CD14-positive monocyte (primary cell): ENCODE data around the gene ABHD17C. TPM values are rescaled to one million over a fixed set of nuclear protein-coding genes. Genes with fewer than 3 reads are reported as not detected.

Experiments used
- DNase-seq, 3 donors: peaks; one replicate each; pipeline ENCODE4 v3.0.0-alpha.2; 2011 to 2022
- H2AFZ ChIP-seq: 2 replicates; pipeline ENCODE4 v1.6.0; 2012; ENCODE audit warnings: mild to moderate bottlenecking, low read depth, low read length, inconsistent platforms; ENCODE audit not compliant: insufficient read depth, poor library complexity, severe bottlenecking
- H3K27ac ChIP-seq, 2 donors: 1 replicate in 1 of 2; 2 replicates in 1 of 2; pipeline ENCODE4 v1.5.1; 2012 to 2013; ENCODE audit warnings: low read length in 2 of 2, control low read depth in 1 of 2, inconsistent platforms in 1 of 2, low read depth in 1 of 2, mild to moderate bottlenecking in 1 of 2
- H3K27me3 ChIP-seq, 2 donors: one replicate each; pipeline versions ENCODE4 v1.6.0 to v1.6.1; 2011 to 2013; ENCODE audit warnings: low read length in 2 of 2; ENCODE audit not compliant: control insufficient read depth in 2 of 2, insufficient read depth in 2 of 2
- H3K36me3 ChIP-seq, 2 donors: replicated peaks in 1 of 2; 1 replicate in 1 of 2; 2 replicates in 1 of 2; pipeline versions ENCODE4 v1.5.1 to v1.6.1; 2012 to 2013; ENCODE audit warnings: low read length in 2 of 2, control low read depth in 1 of 2, inconsistent platforms in 1 of 2, mild to moderate bottlenecking in 1 of 2; ENCODE audit not compliant: insufficient read depth in 2 of 2, control insufficient read depth in 1 of 2
- H3K4me1 ChIP-seq, 2 donors: 1 replicate in 1 of 2; 2 replicates in 1 of 2; pipeline versions ENCODE4 v1.5.1 to v1.6.1; 2012 to 2013; ENCODE audit warnings: low read length in 2 of 2, control low read depth in 1 of 2, inconsistent platforms in 1 of 2, mild to moderate bottlenecking in 1 of 2, moderate library complexity in 1 of 2; ENCODE audit not compliant: insufficient read depth in 2 of 2, control insufficient read depth in 1 of 2
- H3K4me2 ChIP-seq: replicated peaks from 2 replicates; pipeline ENCODE3; 2012; ENCODE audit warnings: low read length, moderate library complexity, mild to moderate bottlenecking; ENCODE audit not compliant: poor library complexity, severe bottlenecking; ENCODE audit errors: extremely low read depth
- H3K4me3 ChIP-seq, 3 experiments: fragments of 200-600 bp in 1 of 3; sonication (generic) in 1 of 3; replicated peaks in 1 of 3; 1 replicate in 2 of 3; 2 replicates in 1 of 3; pipeline ENCODE4 v1.5.1; 2011 to 2013; ENCODE audit warnings: low read length in 3 of 3, mild to moderate bottlenecking in 3 of 3, control low read depth in 2 of 3, low read depth in 2 of 3, inconsistent platforms in 1 of 3, moderate library complexity in 1 of 3
- H3K79me2 ChIP-seq: 2 replicates; pipeline ENCODE4 v1.6.0; 2012; ENCODE audit warnings: mild to moderate bottlenecking, control low read depth, inconsistent platforms, low read length, moderate library complexity; ENCODE audit not compliant: insufficient read depth
- H3K9ac ChIP-seq: 2 replicates; pipeline ENCODE4 v1.6.0; 2017; ENCODE audit warnings: low read length, mild to moderate bottlenecking; ENCODE audit not compliant: insufficient read depth, poor library complexity, severe bottlenecking
- H3K9me3 ChIP-seq, 2 donors: replicated peaks in 1 of 2; 1 replicate in 1 of 2; 2 replicates in 1 of 2; pipeline versions ENCODE4 v1.5.1 to v1.6.1; 2012 to 2013; ENCODE audit warnings: low read length in 2 of 2, control low read depth in 1 of 2; ENCODE audit not compliant: control insufficient read depth in 1 of 2, insufficient read depth in 1 of 2
- H4K20me1 ChIP-seq: 2 replicates; pipeline ENCODE4 v1.6.0; 2012; ENCODE audit warnings: mild to moderate bottlenecking, low read length, control low read depth, moderate library complexity; ENCODE audit not compliant: insufficient read depth
- H3K27ac Mint-ChIP-seq, 7 donors: one replicate each; pipeline ENCODE4 v1.8.0; 2020; ENCODE audit warnings: mild to moderate bottlenecking in 7 of 7, mixed read lengths in 7 of 7, moderate library complexity in 6 of 7, inconsistent platforms in 2 of 7
- H3K27me3 Mint-ChIP-seq, 3 donors: one replicate each; pipeline ENCODE4 v1.8.0; 2021 to 2022; ENCODE audit warnings: low read depth in 3 of 3, mild to moderate bottlenecking in 3 of 3, mixed read lengths in 3 of 3, moderate library complexity in 3 of 3, inconsistent platforms in 1 of 3
- H3K36me3 Mint-ChIP-seq, 2 donors: one replicate each; pipeline ENCODE4 v1.8.0; 2020; ENCODE audit warnings: mixed read lengths in 2 of 2, inconsistent platforms in 1 of 2, mild to moderate bottlenecking in 1 of 2
- H3K4me1 Mint-ChIP-seq: one replicate; pipeline ENCODE4 v1.8.0; 2020; ENCODE audit warnings: mild to moderate bottlenecking, mixed read lengths
- H3K4me3 Mint-ChIP-seq, 2 donors: one replicate each; pipeline ENCODE4 v1.8.0; 2020; ENCODE audit warnings: mild to moderate bottlenecking in 2 of 2, mixed read lengths in 2 of 2, moderate library complexity in 1 of 2
- H3K9me3 Mint-ChIP-seq, 7 donors: one replicate each; pipeline ENCODE4 v1.8.0; 2020 to 2022; ENCODE audit warnings: mixed read lengths in 7 of 7, mild to moderate bottlenecking in 6 of 7, moderate library complexity in 6 of 7, inconsistent platforms in 2 of 7
- CTCF ChIP-seq: fragments of 200-600 bp; IDR thresholded peaks from one replicate; pipeline ENCODE4 v1.8.0; 2022; ENCODE audit warnings: antibody characterized with exemption, mild to moderate bottlenecking
- whole genome bisulfite sequencing: methylation state at CpG from one replicate; pipeline ENCODE4 v1.1.5; 2013; ENCODE audit warnings: missing lambda C conversion rate; ENCODE audit not compliant: insufficient coverage; 5-methylcytosine and 5-hydroxymethylcytosine counted together
- intact Hi-C, 2 donors: fragments of 100-400 bp; cut with micrococcal nuclease; formaldehyde crosslinking; loops; one replicate each; pipeline versions ENCODE4 v1.15.0 to v1.15.1; 2023
- polyA plus RNA-seq, 3 donors: library from polyadenylated mRNA; depleted of rRNA in 1 of 3; unstranded in 2 of 3; stranded (reverse) in 1 of 3; fragments of 300-500 nt in 2 of 3; fragments of >200 nt in 1 of 3; fragmentation: Illumina TruSeq in 2 of 3; gene quantifications; 1 replicate in 2 of 3; 2 replicates in 1 of 3; pipeline ENCODE4 v1.2.3, GENCODE V29; 2012 to 2021

Gene ABHD17C
- polyA plus RNA-seq, 3 donors = 0.48 to 0.76 (median 0.68) TPM

- Histone ChIP-seq H3K79me2 (no peaks in the 10 kb centered on the region), H3K9me3 (no peaks in the 10 kb centered on the region), H3K4me3 (no peak overlapping the region), H3K4me2 (no peak overlapping the region), H3K9ac (no peak overlapping the region), H3K27ac (no peak overlapping the region), H3K27me3 (no peaks in the 10 kb centered on the region), H3K4me1 (no peaks in the 10 kb centered on the region), H3K36me3 (no peaks in the 10 kb centered on the region), H4K20me1 (no peaks in the 10 kb centered on the region), H2AFZ (no peak overlapping the region)
- Mint-ChIP-seq H3K9me3 (peaks cover 0 to 3% (median 0%) of the 10 kb centered on the region in 7 donors), H3K4me3 (no peak overlapping the region), H3K27ac (no peak overlapping the region), H3K36me3 (no peaks in the 10 kb centered on the region), H3K27me3 (peaks cover 0 to 8% (median 3%) of the 10 kb centered on the region in 3 donors), H3K4me1 (no peaks in the 10 kb centered on the region)
- no peak for DNase-seq
- intact Hi-C loops = no loop called here
- no CpG with 5 or more reads among the region's 3 CpGs for WGBS
- TF ChIP-seq CTCF = no peak
These were observed 69.4 kb downstream of the ABHD17C start for GRCh38 chr15:80764535-80764934.

GRCh38 chr15:80766275-80766674 lies 71.2 kb downstream of the ABHD17C start:
- Histone ChIP-seq H3K27me3 (no peaks in the 10 kb centered on the region), H3K4me2 (no peak overlapping the region), H3K4me1 (no peaks in the 10 kb centered on the region), H2AFZ (no peak overlapping the region), H3K27ac (no peak overlapping the region), H3K9me3 (no peaks in the 10 kb centered on the region), H3K4me3 (no peak overlapping the region), H3K79me2 (no peaks in the 10 kb centered on the region), H3K36me3 (no peaks in the 10 kb centered on the region), H4K20me1 (no peaks in the 10 kb centered on the region), H3K9ac (no peak overlapping the region)
- 93% methylated on average over 2 of the region's 3 CpGs for WGBS
- H3K36me3 Mint-ChIP-seq = no peaks in the 10 kb centered on the region
- no peaks in the 10 kb centered on the region for H3K4me1 Mint-ChIP-seq
- no peak for DNase-seq
- intact Hi-C loops = no loop called here
- H3K27me3 Mint-ChIP-seq = peaks cover 0 to 6% (median 0%) of the 10 kb centered on the region in 3 donors
- H3K4me3 Mint-ChIP-seq = no peak overlapping the region
- no peak overlapping the region for H3K27ac Mint-ChIP-seq
- no peak for TF ChIP-seq CTCF
- peaks cover 0 to 3% (median 1%) of the 10 kb centered on the region in 7 donors for H3K9me3 Mint-ChIP-seq
